HG03342 (cell line): ENCODE results near the gene BICC1.

ENCODE experiments used
- ATAC-seq: cut with Tn5 transposase; IDR thresholded peaks from one replicate; pipeline ENCODE4 v1.9.1; 2021; ENCODE audit warnings: mild to moderate bottlenecking, moderate library complexity; ENCODE audit not compliant: unreplicated experiment

BICC1 gene

DNA sequence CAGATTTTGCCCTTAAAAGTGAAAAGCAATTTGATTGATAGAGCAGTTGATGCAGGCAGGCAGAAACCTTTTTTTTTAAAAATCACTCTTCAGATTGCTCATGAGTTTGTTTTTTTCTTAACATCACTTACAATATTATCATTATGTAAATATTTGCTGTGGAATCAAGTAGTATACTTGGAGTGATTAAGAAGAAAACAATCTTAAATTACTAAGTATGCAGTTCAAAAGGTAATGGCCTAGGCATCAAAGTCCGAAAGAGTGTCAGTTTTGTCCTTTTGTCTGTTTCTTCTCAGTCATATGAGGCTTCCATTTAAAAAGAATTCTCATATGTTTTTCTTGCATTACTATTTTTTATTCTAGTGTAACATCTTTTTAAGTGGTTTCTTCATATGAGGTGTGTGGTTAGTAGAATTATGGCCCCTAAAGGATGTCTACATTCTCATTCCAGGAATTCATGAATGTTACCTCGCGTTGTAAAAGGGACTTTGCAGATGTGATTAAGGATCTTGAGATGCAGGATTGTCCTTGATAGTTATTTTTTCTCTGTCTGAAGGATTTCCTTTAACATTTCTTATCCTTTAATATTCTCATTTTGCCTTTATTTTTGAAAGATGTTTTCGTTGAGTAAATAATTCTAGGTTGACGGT lies 44.0 kb downstream of the BICC1 start:
- ATAC-seq = no peak

DNA sequence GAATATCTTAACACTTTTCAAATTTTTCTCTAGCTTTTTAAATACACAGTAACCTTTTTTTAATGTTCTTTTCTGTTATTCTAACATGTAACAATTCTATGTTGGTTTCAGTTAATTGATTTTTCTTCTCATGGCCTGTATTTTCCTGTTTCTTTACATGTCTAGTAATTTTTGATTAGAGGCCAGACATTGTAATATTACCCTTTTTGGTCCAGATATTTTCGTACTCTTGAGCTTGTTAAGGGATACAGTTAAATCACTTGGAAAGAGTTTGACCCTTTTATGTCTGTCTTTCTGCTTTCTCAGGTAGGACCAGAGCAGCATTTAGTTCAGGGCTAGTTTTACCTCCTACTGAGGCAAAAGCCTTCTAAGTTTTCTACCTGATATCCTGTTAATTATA lies 45.0 kb downstream of the BICC1 start:
- ATAC-seq = no peak

GRCh38 chr10:58560068-58560467 lies 47.4 kb downstream of the BICC1 start:
- no peak for ATAC-seq

DNA sequence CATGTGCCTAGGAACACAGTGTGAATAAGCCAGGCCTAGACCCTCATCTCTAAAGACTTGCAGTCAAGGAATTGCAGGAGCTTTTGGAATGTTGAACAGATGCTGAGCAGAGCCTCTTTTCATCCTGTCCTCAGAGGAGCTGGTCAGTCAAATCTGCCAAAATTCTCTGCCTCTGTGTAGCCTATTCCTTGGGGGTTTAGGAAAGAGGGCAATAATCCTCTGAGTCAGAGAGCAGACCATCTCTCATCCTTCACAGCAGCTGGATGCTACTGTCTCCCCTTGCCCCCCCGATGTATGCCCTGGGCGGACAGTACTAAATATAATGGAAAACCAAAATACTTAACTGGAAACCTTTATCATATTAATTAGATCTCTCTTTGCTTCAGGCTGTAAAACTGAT lies 52.6 kb downstream of the BICC1 start:
- ATAC-seq = no peak

GRCh38 chr10:58567652-58568051 lies 55.0 kb downstream of the BICC1 start:
- no peak for ATAC-seq

GRCh38 chr10:58568428-58568935 lies 55.8 kb downstream of the BICC1 start:
- no peak for ATAC-seq

- no peak for ATAC-seq
Measured at GRCh38 chr10:58570307-58570723, 57.6 kb downstream of the BICC1 start.

GRCh38 chr10:58570979-58571378 lies 58.3 kb downstream of the BICC1 start:
- ATAC-seq = no peak

GRCh38 chr10:58573144-58573543 lies 60.5 kb downstream of the BICC1 start:
- ATAC-seq = no peak

- ATAC-seq = no peak
Measured at GRCh38 chr10:58574058-58574457, 61.4 kb downstream of the BICC1 start.

- ATAC-seq = no peak
Measured at GRCh38 chr10:58575491-58575890, 62.8 kb downstream of the BICC1 start.

GRCh38 chr10:58576751-58577436 lies 64.2 kb downstream of the BICC1 start:
- no peak for ATAC-seq

GRCh38 chr10:58577437-58577777 lies 64.7 kb downstream of the BICC1 start:
- ATAC-seq = no peak

DNA sequence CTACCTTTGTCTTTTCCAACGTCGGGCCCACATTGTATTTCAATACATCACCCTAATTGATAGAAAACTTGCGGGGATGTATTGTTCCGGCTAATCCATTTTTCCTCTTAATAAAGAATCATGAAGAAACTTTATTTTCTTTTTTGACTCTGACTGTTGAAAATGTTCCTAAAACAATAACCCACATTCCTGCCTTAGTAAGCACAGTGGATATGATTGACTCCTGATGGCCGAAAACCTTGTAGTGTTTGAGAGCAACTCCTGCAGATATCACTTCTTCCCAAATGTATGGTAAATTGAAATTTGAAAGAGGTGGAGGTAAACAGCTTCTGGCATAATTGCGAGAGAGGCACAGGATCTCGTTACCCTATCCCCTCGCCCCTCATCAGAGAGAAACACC lies 65.7 kb downstream of the BICC1 start:
- ATAC-seq = no peak

DNA sequence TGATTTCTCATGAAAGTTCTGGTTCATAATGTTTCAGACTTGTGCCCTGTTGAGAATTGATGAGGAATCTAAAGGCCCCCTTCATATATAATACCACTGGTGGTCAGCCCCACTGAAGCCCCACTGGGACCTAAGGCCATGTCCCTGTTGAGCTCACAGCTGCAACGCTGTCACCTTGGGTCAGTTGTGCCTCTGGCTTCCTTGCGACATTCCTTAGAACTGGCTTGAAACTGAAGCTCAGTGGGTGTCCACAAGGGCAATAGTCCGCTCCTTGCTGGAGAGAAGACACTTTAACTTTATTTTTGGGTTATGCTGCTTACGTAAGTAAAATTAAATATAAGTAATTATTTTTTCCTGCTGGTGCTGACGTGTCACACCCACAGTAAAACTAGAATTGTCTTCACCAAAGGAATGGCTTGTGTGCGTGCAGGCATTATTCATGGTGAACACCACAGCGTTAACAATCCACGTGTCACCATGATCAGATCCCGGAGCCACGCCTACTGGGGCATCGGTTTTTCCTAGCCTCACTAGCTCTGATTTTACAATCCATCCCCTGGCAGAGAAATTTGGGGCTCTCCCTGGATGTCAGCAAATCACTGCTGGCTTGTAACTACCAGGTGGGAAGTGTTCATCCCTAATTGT lies 66.5 kb downstream of the BICC1 start:
- ATAC-seq = no peak

DNA sequence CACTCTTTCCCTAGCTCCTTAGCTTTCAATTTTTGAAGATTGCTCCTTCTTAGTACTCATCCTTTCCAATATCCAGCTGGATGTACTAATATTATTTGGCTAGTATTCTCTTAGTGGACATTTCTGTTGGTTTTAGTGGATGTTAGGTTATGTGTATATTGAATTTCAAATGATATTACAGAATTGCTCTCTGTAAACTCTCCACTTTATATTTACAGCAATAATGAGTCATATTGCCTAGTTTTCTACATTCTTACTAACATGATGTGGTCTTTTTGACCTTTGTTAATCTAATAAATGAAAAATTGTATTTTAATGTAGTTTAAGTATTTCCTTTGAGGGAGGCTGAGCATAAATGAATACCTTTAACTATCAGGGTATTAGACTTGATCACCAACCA lies 69.4 kb downstream of the BICC1 start:
- no peak for ATAC-seq

- ATAC-seq = no peak
Measured at GRCh38 chr10:58585435-58585834, 72.8 kb downstream of the BICC1 start.

GRCh38 chr10:58586282-58587245 lies 73.9 kb downstream of the BICC1 start:
- no peak for ATAC-seq

- no peak for ATAC-seq
Measured at GRCh38 chr10:58587676-58588075, 75.0 kb downstream of the BICC1 start.

DNA sequence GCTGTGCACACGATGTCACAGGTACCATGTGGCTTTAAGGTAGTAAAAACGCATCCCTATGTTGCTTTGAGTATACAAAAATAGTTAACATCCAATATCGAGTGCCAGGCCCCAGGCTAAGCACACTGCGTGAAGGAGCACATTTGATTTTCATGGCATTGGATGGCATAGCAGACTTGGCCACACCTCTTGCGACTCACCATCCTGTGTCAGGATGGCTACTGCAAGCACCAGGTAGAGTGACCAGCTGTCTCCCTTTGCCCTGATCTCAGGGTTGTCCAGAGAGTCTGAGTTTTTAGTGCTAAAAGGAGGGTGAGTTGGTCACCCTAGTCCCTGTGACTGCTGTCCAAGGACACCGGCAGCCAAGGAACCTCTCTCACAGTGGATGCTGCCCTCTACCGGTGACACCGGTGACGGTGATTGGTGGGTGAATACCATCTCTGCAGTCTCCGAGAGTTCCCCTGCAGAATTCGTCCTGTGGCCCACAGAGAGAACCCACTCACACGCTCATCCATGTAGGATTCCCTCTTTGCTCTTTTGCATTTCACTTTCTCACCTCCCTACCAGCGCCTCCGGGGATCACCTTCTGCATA lies 76.1 kb downstream of the BICC1 start:
- ATAC-seq = no peak
